ENCODE results near the gene CDH18. TPM values are rescaled to one million over a fixed set of nuclear protein-coding genes. Genes with fewer than 3 reads are reported as not detected.

Gene CDH18
- total and polyA plus RNA-seq, 2 of the 13 experiments (the other 11 are each of a cell fraction or from before 2014, with no cell fraction given) = not detected

DNA sequence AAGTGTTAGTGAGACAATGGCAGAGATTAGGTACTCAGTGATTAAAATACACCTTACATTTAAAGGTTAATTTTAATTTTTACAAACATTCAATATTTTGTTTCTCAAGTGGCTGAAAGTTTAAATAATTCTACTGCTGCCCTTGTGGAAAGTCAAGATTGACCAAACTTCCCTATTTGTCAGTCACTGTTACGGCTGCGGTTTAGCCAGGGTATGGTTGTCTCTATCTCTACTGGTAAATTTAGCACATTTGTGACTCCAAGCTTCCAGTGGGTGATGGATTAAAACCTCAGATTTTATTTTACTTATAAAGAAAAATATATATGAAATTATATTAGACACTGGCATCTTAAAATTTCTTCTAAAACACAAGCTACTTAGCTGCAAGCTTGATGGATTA lies 368.4 kb downstream of the CDH18 start:
- Histone ChIP-seq H2AFZ (ENCODE audit: low read length) (no peak overlapping the region), H3K4me1 (ENCODE audit: insufficient read depth, low read length) (no peaks in the 10 kb centered on the region), H3K4me2 (ENCODE audit: low read depth, low read length) (no peak overlapping the region), H3K27me3 (ENCODE audit: control insufficient read depth in 1 of 2, insufficient read depth in 2 of 2, low read length in 2 of 2) (no peaks in the 10 kb centered on the region), H3K4me3 (replicated peaks in 1 of 3; ENCODE audit: insufficient read depth in 1 of 3, low read depth in 2 of 3, low read length in 3 of 3) (no peak overlapping the region), H3K79me2 (ENCODE audit: insufficient read depth, low read length) (no peaks in the 10 kb centered on the region), H3K9me3 (ENCODE audit: low read length) (no peaks in the 10 kb centered on the region), H3K36me3 (replicated peaks in 1 of 2; ENCODE audit: control insufficient read depth in 1 of 2, insufficient read depth in 2 of 2, low read length in 2 of 2) (no peaks in the 10 kb centered on the region), H3K27ac (ENCODE audit: extremely low read length, insufficient read depth, low read length) (no peak overlapping the region), H3K9ac (ENCODE audit: insufficient read depth, low read depth, low read length) (no peak overlapping the region), H4K20me1 (ENCODE audit: insufficient read depth, low read length) (no peaks in the 10 kb centered on the region)
- intact Hi-C loops (cut with micrococcal nuclease; ENCODE audit: unreplicated experiment) (no loop called here), in situ Hi-C loops (cut with HindIII; ENCODE audit: extremely low pct_ligation_motif_present, low pct_unique_long_range_greater_than_20kb) (no loop called here)
- ChIA-PET POLR2A (no interaction called here), CTCF (ENCODE audit: low intra/inter-chr PET ratio, low total read pairs) (no interaction called here)
- 29% methylated on average over 2 of the region's 2 CpGs for WGBS (ENCODE audit: low lambda C conversion rate)
- ATAC-seq (no peak), DNase-seq (ENCODE audit: low spot score) (no peak), FAIRE-seq (no peak)
- BruUV-seq (replicated peaks) = no TSS peak
- TF ChIP-seq NR2F6 (IDR thresholded peaks at IDR 0.05) = no peak
- TF ChIP-seq NR2F6 (CRISPR knock-in tag; IDR thresholded peaks at IDR 0.05) = no peak
- no peak for TF ChIP-seq ELF3 (CRISPR knock-in tag; IDR thresholded peaks at IDR 0.05)
- TF ChIP-seq JDP2 (CRISPR knock-in tag; IDR thresholded peaks at IDR 0.05; ENCODE audit: borderline replicate concordance) = no peak
- TF ChIP-seq NONO (IDR thresholded peaks at IDR 0.05) = no peak
- no peak for TF ChIP-seq NONO (CRISPR knock-in tag; conservative IDR thresholded peaks at IDR 0.05)
- TF ChIP-seq FOXO1 (CRISPR knock-in tag; IDR thresholded peaks at IDR 0.05) = no peak
- no peak for TF ChIP-seq ZNF549 (CRISPR knock-in tag; IDR thresholded peaks at IDR 0.05)
- no peak for TF ChIP-seq ZNF629 (CRISPR knock-in tag; conservative IDR thresholded peaks at IDR 0.05)
- TF ChIP-seq, protein P1, sequence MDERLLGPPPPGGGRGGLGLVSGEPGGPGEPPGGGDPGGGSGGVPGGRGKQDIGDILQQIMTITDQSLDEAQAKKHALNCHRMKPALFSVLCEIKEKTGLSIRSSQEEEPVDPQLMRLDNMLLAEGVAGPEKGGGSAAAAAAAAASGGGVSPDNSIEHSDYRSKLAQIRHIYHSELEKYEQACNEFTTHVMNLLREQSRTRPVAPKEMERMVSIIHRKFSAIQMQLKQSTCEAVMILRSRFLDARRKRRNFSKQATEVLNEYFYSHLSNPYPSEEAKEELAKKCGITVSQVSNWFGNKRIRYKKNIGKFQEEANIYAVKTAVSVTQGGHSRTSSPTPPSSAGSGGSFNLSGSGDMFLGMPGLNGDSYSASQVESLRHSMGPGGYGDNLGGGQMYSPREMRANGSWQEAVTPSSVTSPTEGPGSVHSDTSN (CRISPR knock-in tag; IDR thresholded peaks at IDR 0.05) = no peak
- TF ChIP-seq, protein P2, sequence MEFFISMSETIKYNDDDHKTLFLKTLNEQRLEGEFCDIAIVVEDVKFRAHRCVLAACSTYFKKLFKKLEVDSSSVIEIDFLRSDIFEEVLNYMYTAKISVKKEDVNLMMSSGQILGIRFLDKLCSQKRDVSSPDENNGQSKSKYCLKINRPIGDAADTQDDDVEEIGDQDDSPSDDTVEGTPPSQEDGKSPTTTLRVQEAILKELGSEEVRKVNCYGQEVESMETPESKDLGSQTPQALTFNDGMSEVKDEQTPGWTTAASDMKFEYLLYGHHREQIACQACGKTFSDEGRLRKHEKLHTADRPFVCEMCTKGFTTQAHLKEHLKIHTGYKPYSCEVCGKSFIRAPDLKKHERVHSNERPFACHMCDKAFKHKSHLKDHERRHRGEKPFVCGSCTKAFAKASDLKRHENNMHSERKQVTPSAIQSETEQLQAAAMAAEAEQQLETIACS (CRISPR knock-in tag; IDR thresholded peaks at IDR 0.05) = no peak
- no peak for TF ChIP-seq ZNF772 (CRISPR knock-in tag; IDR thresholded peaks at IDR 0.05)
- TF ChIP-seq KDM2A (CRISPR knock-in tag; IDR thresholded peaks at IDR 0.05; ENCODE audit: borderline replicate concordance, low read depth) = no peak
- TF ChIP-seq JUN (CRISPR knock-in tag; IDR thresholded peaks at IDR 0.05) = no peak
- TF ChIP-seq, protein P3, sequence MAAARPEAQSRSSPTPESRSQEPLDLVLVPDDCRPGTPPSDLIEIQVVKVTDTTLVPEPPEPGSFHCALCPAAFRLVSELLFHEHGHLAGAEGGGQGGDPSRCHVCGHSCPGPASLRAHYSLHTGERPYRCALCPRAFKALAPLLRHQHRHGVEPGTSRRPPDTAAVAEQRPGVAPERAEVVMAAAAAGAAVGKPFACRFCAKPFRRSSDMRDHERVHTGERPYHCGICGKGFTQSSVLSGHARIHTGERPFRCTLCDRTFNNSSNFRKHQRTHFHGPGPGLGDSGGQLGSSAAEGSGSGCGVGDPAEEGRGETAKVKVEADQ (CRISPR knock-in tag; IDR thresholded peaks at IDR 0.05; ENCODE audit: borderline replicate concordance) = no peak
